Fibroblast of peridontal ligament (primary cell): ENCODE results near the gene CYP39A1.
A peak's percentile ranks its signal among the peaks of the same experiment; 100 is the strongest.
"Not testable (repeated sequence)": the region's sequence is repeated elsewhere in the genome, so short reads cannot be mapped to it uniquely, and the experiment has no call there.

Experiments
- DNase-seq: peaks from one replicate; pipeline ENCODE4 v3.0.0-alpha.2; 2010; ENCODE audit errors: extremely low read depth

Gene CYP39A1

DNA sequence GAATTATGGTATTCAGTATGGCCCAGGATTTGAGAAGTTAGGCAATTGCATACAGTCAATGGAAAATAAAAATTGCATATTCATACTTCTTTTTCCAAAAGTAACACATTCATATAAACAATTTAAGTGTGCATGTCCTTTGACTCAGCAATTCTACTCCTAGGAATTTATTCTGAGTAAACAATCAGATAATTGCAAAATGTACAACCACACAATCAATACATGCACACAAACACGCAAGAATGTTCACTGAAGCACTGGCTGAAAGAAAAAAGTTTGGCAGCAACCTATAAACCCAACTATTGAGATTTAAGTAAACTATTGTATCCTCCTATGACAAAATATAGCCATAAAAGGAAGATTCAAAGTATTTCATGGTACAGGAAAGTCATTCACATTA is 1.6 kb downstream of the CYP39A1 start:
- peak; percentile 90 for DNase-seq

DNA sequence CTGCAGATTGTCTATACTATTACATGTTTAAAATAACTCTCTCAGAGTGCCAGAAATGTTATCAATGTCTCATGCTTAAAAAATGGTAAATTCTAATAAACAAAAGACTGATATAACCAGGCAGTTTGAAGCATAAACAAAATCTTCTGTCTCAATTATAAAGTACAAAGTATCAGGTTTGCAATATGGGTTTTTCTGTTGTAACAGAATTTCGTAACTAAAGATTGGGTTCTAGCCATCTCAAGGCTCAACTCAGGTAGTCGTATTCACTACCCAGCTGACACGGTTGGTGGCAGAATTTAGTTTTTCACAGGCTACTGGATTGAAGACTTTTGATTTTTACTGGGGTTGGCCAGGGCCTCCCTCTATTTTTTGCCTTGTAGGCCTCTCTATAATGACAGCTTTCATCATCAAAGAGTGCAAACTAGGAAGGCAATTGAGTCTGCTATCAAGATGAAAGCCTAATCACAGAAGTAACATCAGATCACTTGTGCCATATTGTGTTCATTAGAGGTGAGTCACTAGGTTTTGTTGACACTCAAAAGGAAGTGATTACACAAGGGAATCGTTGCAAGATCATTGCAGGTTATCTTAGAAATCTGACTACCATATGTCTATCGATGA is 3.6 kb downstream of the CYP39A1 start:
- peak; percentile 11 for DNase-seq

DNA sequence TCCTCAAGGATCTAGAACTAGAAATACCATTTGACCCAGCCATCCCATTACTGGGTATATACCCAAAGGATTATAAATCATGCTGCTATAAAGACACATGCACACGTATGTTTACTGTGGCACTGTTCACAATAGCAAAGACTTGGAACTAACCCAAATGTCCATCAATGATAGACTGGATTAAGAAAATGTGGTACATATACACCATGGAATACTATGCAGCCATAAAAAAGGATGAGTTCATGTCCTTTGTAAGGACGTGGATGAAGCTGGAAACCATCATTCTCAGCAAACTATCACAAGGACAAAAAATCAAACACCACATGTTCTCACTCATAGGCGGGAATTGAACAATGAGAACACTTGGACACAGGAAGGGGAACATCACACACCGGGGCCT is 4.5 kb downstream of the CYP39A1 start:
- not testable (repeated sequence) for DNase-seq

DNA sequence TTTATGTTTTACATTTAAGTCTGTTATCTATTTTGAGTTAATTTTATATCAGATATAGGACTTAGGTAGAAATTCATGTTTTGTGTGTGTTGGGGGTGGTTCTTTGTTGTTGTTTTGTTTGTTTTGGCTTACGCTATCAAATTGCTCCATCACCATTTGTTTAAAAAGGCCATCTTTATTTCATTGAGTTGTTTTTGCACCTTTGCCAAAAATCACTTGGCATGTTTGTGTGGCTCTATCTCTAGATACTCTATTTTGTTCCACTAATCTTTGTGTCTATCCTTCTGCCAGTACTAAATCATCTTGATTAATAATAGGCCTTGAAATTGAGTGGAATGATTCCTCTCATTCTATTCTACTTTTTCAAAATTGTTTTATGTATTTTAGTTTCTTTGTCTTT is 7.4 kb downstream of the CYP39A1 start:
- DNase-seq: no peak

DNA sequence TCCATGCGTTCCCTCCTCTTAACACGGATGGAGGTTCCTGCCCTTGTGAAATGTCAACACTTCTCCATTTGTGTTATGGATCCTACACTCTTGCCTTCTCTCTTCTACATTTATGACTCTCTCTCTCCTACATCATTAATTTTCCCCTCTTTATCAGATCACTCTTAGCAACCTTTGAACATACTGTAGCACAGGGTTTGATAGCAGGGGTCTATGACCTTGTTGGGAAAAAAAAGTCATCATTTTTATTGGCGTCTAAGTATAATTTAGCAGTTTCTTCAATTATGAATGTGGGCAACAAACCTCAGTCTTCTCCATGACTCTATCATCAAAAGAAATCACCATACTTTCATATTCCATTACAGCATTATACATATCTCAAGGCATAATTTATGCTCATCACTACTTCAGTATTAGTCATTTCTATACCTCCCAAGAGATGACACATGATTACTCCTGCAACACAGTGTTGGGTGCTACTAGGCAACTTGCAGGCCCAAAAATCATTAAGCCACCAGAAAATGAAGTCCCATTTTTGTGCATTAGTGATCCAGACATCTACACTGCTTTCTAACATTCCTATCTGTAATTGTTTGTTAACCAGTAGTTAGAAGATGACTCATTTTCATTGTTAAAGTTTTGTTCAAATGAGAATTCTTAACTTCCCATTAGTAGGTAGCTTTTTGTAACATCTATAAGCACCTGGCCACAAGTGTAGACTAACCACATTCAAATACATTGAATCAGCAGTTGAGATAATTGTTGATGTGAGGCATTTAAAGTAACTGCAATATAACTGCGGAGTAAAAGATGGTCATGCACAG is 9.5 kb downstream of the CYP39A1 start:
- no peak for DNase-seq

DNA sequence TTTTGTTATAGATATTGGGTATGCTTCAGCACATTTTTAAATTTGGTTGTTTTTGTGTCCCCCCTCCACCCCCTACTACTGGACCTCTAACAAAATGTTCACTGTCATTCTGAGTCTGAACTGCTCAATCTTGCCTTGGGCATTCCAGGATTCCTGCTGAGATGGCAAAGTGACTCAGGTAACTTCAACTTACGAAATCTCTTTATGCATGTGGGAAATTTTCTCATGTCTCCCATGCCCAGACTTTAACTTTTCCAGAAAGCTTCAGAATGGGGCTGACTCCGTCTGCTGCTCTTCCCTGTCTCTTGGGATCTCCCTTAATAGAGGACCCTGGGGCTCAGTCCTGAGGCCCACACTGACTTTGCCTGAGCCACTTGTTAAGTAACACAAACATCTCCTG is 14.0 kb downstream of the CYP39A1 start:
- DNase-seq: no peak

DNA sequence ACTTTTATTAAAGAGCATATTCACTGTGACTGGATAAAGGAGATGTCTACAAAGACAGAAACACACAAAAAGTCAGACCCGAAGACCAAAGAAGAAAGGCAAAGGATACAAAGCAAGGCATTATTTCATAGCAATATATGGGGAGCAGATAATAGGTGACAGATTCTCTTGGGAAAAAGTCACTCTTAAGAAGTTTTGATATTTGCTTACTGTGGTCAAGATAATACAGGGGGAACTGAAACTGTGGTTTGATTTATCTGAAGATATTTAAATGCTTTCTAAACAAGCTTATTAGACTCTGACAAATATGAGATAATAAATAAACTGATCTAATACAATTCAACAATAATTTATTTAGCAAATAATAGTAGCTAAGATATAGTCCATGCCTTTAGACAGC is 14.7 kb downstream of the CYP39A1 start:
- no peak for DNase-seq

DNA sequence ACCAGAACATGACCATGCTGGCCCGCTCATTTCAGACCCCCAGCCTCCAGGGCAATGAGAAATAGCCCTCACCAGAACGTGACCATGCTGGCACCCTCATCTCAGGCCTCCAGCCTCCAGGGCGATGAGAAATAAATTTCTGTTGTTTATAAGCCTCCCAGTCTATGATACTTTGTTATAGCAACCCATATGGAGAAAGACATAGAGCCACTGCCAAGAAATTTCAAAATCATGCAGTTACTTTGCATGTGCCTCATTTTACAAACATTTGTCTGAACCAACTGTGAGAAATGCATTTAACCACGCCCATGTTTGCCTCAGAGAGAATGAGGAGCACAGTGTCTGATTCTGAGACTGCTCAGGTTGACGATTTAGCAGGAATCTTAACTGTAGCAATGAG is 15.5 kb downstream of the CYP39A1 start:
- DNase-seq: peak; percentile 94

DNA sequence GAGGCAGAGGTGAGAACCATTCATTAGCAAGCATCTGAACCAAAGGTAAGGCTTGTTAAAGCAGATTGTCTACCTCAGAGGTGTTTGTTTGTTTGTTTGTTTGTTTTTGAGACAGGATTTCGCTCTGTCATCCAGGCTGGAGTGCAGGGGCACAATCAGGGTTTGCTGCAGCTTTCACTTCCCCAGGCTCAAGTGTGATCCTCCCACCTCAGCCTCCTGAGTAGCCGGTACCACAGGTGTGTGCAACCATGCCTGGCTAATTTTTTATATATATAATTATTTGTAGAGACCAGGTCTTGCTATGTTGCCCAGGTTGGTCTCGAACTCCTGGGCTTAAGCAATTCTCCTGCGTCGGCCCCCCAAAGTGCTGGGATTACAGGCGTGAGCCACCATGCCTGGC is 17.2 kb downstream of the CYP39A1 start:
- DNase-seq: no peak

DNA sequence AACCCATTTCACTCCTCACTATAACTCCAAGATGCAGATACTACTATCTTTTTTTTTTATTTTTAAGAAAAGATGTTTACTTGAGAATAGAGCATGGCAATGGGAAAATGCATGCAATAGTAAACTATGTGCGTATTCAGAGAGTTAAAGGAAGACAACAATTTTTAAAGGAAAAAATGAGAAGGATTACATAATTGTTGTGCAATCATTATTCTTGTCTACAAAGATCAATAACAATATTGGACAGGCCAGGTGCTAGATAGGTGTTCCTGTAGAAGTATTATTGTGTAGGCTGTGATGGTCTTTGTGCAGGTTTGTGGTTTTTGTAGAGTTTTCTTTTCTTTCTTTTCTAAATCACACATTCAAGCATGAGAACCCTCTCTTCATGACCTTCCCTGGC is 20.6 kb downstream of the CYP39A1 start:
- DNase-seq: no peak

DNA sequence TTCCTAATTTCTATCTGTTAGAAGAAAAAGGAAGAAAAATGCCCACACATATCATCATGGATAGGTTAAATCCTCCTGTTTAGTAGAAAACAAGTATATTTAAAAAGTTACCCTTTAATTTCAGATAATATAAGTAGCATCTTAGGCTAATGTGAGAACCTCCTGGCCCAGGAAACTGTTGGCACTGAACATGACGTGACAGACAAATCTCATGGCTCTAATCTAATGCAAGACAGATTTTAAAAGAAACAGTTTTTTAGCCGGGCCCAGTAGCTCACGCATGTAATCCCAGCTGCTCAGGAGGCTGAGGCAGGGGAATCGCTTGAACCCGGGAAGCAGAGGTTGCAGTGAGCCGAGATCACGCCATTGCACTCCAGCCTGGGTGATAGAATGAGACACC is 22.9 kb downstream of the CYP39A1 start:
- DNase-seq: no peak

DNA sequence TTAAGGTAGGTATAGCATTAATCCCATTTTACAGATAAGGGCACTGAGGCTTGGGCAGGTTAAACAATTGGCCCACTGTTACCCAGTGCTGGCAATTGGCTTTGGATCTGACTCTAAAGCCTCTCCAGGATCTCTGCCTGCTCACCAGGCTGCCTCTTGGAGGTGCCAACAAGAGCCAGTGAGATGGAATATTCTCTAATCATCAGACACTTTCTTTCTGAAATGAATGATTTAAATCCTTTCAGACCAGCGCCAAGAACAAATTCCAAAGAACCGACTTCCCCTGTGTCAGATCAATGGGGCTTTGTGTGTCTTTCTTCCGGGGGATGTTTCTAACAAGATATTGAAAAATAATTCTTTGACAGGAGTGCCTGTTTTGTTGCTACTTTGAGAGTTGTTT is 23.6 kb downstream of the CYP39A1 start:
- DNase-seq: no peak

DNA sequence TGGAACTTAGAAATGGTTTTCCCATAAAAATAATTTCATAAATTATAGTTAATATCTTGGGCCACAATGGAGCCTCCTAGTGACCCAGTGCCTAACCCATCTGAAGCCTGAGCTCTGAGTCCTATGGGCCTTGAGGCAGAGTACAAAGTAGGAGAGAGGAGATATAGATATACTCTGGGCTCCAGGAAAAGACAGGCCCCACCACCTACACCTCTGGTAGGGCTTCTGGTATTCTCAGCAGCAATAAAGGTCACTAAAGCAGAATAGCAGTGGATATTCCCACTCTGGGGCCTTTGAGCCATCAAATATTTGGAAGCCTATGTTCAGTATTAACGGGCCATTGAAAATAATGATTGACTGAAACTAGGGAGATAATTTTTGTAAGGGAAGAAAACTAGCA is 24.1 kb downstream of the CYP39A1 start:
- no peak for DNase-seq

DNA sequence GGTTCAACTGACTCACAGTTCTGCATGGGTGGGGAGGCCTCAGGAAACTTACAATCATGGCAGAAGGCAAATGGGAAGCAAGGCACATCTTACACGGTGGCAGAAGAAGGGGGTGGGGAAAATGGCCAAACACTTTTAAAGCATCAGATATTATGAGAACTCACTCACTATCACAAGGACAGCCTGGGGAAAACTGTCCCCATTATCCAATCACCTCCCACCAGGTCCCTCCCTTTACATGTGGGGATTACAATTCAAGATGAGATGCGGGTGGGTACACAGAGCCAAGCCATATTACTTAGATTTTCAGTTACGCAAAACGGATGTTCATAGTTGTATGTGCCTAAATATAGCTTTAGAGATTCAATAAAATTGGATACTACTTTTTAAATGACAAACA is 25.6 kb downstream of the CYP39A1 start:
- DNase-seq: no peak

DNA sequence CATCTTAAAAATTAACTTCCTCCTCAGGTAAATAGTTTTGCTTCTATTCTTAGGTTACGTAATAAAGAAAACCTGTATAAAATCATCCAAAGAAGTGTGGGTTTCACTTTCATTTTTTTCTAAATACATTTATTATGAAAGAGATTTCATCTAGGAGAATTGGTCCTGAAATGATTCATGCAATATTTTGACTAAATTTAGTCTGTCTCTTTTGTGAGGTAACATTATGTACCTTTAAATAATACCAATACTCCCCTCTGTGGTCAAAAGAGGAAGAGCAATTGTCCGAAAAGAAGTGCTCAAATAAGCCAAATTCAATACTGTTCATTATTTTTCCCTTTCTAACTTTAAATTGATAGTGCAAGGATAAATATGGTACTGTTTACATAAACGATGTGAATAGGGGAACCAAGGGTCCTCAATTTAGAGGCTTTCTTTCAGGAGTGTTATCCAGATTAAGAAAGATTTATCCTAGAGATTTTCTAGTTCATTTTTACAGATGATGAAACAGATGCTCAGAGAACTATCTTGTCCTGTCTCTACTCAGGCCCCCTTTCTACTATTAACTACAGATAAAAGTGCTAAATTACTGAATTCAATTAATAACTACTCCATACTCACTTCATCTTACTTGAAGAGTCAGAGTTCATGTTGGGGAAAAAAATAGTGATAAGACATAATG is 26.2 kb downstream of the CYP39A1 start:
- DNase-seq: peak; percentile 79

DNA sequence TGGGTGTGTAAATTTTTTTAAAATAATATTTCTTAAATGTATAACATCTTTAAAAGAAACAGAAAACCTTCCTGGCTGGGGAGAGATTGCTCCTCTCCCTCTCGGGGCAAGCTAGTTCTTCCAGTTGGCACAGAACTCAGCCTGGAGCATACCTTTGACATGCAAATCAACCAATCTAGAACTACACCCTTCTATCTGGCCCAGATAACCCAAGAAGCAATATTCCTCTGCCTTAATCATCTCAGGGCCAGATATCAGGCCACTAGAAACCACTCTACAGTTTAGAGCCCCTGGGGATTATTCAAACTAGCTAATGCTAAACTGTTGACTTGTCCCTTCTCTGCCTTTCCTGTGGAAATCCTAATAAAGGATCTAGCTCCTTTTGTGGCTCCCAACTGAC is 33.9 kb downstream of the CYP39A1 start:
- no peak for DNase-seq

DNA sequence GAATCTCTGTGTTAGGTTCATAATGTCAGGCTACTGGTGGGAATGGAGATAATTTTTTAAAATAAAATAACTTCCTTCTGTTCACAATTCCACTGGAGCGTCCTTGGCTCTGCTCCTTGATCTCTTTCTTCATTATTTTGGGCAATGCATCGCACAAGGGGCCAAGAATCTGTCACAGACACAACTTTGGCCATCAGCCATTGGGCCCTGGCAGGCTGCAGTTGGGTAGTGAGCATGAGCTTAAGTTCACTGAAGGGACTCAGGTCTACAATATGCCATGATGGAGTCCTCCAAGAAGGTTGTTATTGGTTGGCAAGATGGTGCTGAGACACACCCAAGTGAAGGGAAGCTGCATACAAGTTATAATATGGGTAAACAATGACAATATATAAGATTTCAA is 40.0 kb downstream of the CYP39A1 start:
- DNase-seq: no peak

DNA sequence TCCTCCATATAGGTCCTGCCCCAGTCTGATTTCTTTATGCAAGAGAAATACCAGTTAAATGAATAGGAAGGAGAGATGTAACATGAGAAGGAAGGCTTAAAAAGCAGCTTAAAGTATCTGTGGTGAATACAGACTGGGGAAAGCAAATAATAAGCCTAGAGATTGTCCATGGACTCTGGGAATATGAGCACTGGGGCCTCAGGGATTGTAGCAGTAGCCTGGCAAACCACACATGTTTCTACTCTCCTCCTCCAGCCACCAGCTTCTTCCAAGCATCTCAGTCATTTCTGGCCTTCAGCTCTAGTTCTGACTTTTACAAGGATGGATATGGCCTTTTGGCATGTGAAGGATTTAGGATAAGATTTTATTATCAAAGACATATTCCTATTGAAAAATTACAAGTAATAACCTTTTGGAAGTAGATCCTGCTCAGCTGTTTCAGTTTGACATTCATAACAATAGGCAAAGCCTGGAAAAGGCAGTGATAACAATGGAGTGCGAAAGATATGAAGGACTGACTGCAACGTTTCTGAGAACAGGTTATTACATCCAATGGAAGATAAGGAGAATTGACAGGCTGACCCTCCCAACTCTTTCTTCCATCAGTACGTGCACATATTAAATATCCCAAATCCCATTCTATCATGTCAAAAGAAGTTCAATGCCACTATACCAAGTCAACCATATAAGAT is 41.6 kb downstream of the CYP39A1 start:
- peak; percentile 12 for DNase-seq

DNA sequence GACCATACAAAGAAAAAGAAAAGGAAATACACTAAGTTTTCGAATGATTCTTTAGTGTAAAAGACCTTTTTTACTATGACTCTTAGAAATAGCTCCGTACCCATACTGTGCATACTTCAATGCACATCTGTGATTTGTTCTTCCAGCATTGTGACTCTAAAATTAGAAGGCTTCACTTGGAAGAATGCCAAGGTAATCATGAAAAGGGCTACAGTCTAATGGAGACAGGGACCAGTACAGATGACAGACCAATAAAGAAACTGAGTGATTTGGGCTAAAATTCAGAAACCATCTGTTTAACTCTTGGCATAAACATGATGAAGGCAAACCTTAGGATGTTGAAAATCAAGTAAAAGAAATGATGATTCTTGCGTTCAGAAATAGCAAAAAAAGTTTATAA is 46.3 kb downstream of the CYP39A1 start:
- no peak for DNase-seq

DNA sequence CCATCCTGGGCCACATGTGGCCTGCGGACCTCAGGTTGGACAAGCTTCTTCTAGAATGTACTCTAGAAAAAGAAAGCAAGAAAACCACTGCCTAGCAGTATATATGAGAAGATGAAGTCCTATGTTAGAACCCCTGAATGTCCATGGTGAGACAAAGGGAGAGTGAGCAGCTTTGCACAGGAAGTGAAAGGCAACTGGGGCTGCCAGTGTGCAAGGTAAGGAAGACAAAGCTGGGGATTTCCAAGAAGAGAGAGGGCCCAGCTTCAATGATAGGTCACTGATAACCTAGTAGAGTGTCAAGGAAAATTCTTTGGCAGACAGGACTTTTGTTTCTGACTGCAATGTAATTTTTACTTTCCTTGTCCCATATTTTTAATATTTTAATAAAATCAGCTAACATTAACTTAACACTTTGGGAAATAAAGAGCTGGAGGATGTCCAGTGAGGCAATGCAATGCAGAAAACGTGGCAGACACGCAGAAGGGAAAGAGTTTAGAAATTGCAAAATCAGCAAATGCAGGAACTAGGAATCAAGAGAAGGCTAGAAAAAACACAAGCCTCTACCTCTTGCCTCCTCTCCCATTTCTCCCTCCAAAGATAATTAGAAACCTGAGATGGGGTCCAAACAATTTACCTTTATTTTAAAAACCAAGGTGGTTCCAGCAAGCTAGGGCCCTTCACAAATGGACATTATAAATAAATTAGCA is 47.4 kb downstream of the CYP39A1 start:
- DNase-seq: no peak

DNA sequence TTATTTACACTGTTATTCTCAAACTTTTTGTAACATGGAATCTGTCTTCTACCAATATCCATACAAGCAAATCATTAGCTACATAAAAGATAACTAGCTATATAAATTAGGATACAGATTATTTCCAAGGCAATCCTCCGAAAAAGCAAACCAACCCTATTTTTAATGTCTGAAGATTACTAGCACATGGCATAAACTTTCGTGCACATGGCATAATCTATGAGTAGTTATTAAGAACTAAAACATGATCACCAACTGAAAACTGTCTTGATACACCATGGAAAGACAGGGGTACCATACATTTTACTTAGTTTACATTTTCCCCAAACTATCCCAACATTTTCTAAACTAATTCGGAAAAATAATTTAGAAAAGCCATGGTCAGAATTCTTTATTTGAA is 54.4 kb downstream of the CYP39A1 start:
- DNase-seq: no peak

DNA sequence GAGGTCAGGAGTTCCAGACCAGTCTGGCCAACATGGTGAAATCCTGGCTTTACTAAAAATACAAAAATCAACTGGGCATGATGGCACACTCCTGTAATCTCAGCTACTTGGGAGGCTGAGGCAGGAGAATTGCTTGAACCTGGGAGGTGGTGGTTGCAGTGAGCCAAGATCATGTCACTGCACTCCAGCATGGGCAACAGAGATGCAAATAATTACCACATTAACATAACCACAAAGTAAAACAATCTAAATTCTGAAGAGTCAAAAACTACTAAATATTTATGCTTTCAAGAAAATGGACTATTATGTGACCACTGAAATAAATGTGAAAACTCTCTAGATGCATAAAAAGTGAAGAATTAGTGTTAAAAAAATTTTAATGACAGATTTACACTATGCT is 59.9 kb downstream of the CYP39A1 start:
- no peak for DNase-seq
